Parathyroid adenoma (tissue), 2 donors: Measurements from ENCODE around the gene SCAMP5.

Experiments used
- H2AFZ ChIP-seq: fragments of 300-600 bp; sonication (generic); one replicate; pipeline ENCODE4 v1.7.0; 2017; ENCODE audit warnings: antibody characterized with exemption, mild to moderate bottlenecking
- H3K27ac ChIP-seq: fragments of 300-600 bp; sonication (generic); one replicate; pipeline ENCODE4 v1.7.0; 2017
- H3K27me3 ChIP-seq: fragments of 300-600 bp; sonication (generic); one replicate; pipeline ENCODE4 v1.7.0; 2017; ENCODE audit warnings: low read length; ENCODE audit not compliant: control insufficient read depth, insufficient read depth
- H3K36me3 ChIP-seq: fragments of 300-600 bp; sonication (generic); one replicate; pipeline ENCODE4 v1.7.0; 2017; ENCODE audit warnings: low read length; ENCODE audit not compliant: control insufficient read depth, insufficient read depth
- H3K4me1 ChIP-seq: fragments of 300-600 bp; sonication (generic); one replicate; pipeline ENCODE4 v1.7.0; 2017; ENCODE audit warnings: control low read depth
- H3K4me2 ChIP-seq: fragments of 300-600 bp; sonication (generic); one replicate; pipeline ENCODE4 v1.7.0; 2017; ENCODE audit warnings: low read length
- H3K4me3 ChIP-seq: fragments of 300-600 bp; sonication (generic); one replicate; pipeline ENCODE4 v1.7.0; 2017; ENCODE audit warnings: low read depth, low read length
- H3K79me2 ChIP-seq: fragments of 300-600 bp; sonication (generic); one replicate; pipeline ENCODE4 v1.7.0; 2017; ENCODE audit warnings: control low read depth
- H3K9ac ChIP-seq: fragments of 300-600 bp; sonication (generic); one replicate; pipeline ENCODE4 v1.7.0; 2017; ENCODE audit warnings: mild to moderate bottlenecking
- H3K9me3 ChIP-seq: fragments of 300-600 bp; sonication (generic); one replicate; pipeline ENCODE4 v1.7.0; 2017; ENCODE audit warnings: low read length; ENCODE audit not compliant: control insufficient read depth
- TF ChIP-seq, protein P1 (sequence below): fragments of 300-600 bp; sonication (generic); IDR thresholded peaks from one replicate; pipeline ENCODE4 v1.7.0; 2017; ENCODE audit warnings: antibody characterized with exemption, mild to moderate bottlenecking
- donor health status: primary hyperparathyroidism.

The SCAMP5 gene

DNA sequence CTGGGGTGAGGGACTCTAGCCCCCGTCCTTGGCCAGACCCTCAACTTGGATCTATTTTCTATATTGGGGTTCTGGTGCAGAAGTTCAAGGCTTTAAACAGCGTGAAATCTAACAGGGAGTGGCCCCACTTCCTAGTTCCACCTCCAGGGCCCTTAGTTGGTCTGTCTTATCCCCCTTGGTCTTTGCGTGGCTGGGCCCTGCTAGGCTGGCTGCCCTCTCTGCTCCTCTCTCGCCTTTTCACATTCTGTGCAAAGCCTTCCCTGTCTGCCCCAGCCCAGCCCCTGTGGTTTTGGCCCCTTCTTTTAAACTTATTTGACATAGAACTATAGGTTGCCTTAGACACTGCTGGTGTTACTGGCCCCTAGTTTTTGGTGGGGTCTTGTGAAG is 33.6 kb downstream of the SCAMP5 start:
- H2AFZ ChIP-seq: no peak overlapping the region
- H3K4me2 ChIP-seq: no peak overlapping the region
- no peaks in the 10 kb centered on the region for H3K27me3 ChIP-seq
- no peak overlapping the region for H3K9ac ChIP-seq
- TF ChIP-seq, protein P1, sequence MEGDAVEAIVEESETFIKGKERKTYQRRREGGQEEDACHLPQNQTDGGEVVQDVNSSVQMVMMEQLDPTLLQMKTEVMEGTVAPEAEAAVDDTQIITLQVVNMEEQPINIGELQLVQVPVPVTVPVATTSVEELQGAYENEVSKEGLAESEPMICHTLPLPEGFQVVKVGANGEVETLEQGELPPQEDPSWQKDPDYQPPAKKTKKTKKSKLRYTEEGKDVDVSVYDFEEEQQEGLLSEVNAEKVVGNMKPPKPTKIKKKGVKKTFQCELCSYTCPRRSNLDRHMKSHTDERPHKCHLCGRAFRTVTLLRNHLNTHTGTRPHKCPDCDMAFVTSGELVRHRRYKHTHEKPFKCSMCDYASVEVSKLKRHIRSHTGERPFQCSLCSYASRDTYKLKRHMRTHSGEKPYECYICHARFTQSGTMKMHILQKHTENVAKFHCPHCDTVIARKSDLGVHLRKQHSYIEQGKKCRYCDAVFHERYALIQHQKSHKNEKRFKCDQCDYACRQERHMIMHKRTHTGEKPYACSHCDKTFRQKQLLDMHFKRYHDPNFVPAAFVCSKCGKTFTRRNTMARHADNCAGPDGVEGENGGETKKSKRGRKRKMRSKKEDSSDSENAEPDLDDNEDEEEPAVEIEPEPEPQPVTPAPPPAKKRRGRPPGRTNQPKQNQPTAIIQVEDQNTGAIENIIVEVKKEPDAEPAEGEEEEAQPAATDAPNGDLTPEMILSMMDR: no peak
- no peak overlapping the region for H3K27ac ChIP-seq
- H3K4me1 ChIP-seq: peaks cover 11% of the 10 kb centered on the region
- peaks cover 9% of the 10 kb centered on the region for H3K79me2 ChIP-seq
- H3K4me3 ChIP-seq: no peak overlapping the region
- no peaks in the 10 kb centered on the region for H3K9me3 ChIP-seq
- H3K36me3 ChIP-seq: no peaks in the 10 kb centered on the region

DNA sequence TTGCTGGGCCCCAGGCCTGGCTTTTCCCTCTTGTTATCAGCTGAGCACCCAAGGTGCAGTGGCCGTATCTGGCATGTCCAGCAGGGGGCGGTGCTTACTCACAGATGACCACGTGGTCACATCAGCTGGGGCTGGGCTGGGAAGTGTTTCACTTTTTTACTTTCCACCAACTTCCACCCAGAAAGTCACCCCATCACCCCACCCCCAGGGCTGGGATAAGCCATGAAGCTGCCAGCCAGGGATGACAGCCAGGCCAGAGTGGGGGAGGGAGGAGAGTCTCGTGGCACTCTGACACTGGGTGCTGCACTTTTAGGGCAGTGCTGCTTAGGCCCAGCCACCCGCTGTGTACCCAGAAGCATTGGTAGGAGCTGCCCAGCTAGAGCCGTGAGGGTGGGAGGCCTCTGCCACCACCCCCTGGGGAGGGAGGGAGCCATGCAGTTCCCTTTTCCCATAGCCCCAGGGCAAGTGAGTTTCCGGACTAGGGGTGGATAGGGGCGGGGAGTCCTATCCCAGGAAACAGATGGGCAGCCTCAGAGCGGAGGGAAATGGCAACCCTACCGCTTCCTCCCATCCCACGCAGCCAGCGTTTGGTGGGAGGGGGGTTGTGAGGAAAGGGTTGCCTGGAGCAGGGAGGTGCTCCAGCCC is 34.1 kb downstream of the SCAMP5 start:
- Histone ChIP-seq H3K27me3 (no peaks in the 10 kb centered on the region), H2AFZ (peak overlapping the region; percentile 39), H3K4me1 (peaks cover 11% of the 10 kb centered on the region), H3K4me2 (peak overlapping the region; percentile 58), H3K9ac (no peak overlapping the region), H3K4me3 (no peak overlapping the region), H3K9me3 (no peaks in the 10 kb centered on the region), H3K79me2 (peaks cover 9% of the 10 kb centered on the region), H3K27ac (peak overlapping the region; percentile 46), H3K36me3 (no peaks in the 10 kb centered on the region)
- TF ChIP-seq, protein P1: peak; percentile 82

DNA sequence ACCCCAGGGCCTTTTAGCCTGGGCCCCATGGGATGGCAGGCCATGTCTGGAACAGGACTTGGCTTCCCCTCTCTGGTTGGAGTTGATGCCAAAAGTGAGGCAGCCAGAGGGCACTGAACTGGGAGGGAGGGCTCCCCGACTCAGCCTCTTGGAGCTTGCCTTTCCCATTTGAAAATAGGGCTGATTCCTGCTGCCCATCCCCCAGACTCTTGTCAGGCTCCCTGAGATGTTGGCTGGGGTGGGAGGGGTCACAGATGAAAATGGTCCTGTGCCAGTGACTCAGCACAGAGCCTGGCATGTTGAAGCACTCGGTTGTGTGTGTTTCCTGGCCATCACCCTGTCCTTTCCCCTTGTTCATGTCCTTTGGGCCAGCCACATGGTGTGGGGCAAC is 34.7 kb downstream of the SCAMP5 start:
- peaks cover 11% of the 10 kb centered on the region for H3K4me1 ChIP-seq

DNA sequence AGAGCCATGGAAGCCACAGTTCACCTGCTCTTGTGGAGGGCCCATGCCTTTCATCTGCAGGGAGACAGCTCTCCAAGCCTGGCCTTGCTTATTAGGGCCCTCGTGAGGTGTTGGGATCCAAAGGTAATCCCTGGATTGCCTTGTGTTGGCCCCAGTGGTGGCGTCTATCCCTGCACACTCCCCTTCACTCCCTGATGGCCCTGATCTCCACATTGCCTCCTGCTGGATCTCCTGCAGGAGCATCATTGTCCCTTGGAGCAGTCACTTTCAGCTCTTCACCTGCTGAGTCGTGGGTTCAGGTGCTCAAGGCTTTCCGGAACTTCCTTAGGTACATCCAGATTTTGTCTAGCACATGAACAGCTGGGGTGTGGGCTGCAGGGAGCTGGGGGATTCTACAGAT is 35.1 kb downstream of the SCAMP5 start:
- Histone ChIP-seq H3K9me3 (no peaks in the 10 kb centered on the region), H3K27me3 (no peaks in the 10 kb centered on the region), H3K4me3 (no peak overlapping the region), H3K9ac (no peak overlapping the region), H3K79me2 (peaks cover 9% of the 10 kb centered on the region), H3K4me2 (no peak overlapping the region), H2AFZ (no peak overlapping the region), H3K36me3 (no peaks in the 10 kb centered on the region), H3K4me1 (peaks cover 14% of the 10 kb centered on the region), H3K27ac (no peak overlapping the region)
- TF ChIP-seq, protein P1: no peak

More for the DNA sequence above, 34.7 kb downstream of the SCAMP5 start:
- Histone ChIP-seq H3K79me2 (peaks cover 9% of the 10 kb centered on the region), H3K9ac (no peak overlapping the region), H3K4me3 (no peak overlapping the region), H3K27me3 (no peaks in the 10 kb centered on the region), H3K27ac (peak overlapping the region; percentile 46), H3K36me3 (no peaks in the 10 kb centered on the region), H2AFZ (no peak overlapping the region), H3K4me2 (peak overlapping the region; percentile 58), H3K9me3 (no peaks in the 10 kb centered on the region)
- TF ChIP-seq, protein P1: no peak

DNA sequence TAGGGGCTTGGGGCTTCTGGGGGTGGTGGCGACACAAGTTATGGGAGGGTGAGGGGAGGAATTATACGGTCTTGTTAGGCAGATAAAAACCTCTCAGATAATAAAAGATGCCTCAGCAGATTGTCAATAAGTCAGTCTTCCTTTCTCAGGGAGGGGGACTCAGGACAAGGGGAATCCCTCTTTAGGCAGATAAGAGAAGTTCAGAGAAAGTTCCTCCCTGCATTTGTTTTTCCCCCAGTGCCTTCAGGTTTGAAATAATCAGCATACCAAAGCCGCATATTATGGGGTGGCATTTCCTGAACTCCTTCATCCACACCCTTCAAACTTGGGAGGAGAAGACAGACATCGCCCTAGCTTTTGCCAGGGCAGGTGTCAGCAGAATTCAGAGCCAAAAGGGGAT is 36.5 kb downstream of the SCAMP5 start:
- TF ChIP-seq, protein P1: no peak
- Histone ChIP-seq H3K4me2 (peak overlapping the region; percentile 14), H3K27me3 (no peaks in the 10 kb centered on the region), H3K9me3 (no peaks in the 10 kb centered on the region), H3K79me2 (peaks cover 7% of the 10 kb centered on the region), H3K27ac (peak overlapping the region; percentile 12), H2AFZ (peak overlapping the region; percentile 11), H3K4me3 (no peak overlapping the region), H3K36me3 (no peaks in the 10 kb centered on the region), H3K4me1 (peaks cover 20% of the 10 kb centered on the region), H3K9ac (no peak overlapping the region)
